ENCODE data around the gene TSACC.
A peak's percentile ranks its signal among the peaks of the same experiment; 100 is the strongest.

TSACC gene

DNA sequence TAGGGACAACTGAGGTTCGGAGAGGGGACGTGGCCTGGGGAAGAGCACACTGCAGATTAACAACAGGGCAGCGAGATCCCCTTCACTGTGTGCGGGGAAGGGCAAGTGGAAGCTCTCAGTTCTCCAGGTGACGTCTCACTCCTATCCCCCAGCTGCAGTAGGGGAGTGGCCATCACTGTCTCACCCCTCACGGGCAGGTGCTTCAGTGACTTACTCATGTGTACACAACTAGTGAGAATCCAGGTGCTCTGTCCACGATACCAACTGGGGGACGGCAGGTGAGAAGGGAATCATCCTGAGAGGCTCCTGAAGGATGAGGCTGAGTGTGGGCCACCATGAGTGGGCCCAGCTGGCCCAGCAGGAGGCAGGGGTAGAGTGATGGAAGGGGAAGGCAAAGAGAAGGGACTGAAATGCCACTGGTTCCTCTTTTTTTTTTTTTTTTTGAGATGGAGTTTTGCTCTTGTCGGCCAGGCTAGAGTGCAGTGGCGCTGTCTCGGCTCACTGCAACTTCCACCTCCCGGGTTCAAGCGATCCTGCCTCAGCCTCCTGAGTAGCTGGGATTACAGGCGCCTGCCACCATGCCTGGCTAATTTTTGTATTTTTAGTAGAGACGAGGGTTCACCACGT is 56.6 kb downstream of the TSACC start:
- H3K4me3 ChIP-seq (ENCODE audit: low read depth, low read length): no peak overlapping the region
- TF ChIP-seq, protein P1, sequence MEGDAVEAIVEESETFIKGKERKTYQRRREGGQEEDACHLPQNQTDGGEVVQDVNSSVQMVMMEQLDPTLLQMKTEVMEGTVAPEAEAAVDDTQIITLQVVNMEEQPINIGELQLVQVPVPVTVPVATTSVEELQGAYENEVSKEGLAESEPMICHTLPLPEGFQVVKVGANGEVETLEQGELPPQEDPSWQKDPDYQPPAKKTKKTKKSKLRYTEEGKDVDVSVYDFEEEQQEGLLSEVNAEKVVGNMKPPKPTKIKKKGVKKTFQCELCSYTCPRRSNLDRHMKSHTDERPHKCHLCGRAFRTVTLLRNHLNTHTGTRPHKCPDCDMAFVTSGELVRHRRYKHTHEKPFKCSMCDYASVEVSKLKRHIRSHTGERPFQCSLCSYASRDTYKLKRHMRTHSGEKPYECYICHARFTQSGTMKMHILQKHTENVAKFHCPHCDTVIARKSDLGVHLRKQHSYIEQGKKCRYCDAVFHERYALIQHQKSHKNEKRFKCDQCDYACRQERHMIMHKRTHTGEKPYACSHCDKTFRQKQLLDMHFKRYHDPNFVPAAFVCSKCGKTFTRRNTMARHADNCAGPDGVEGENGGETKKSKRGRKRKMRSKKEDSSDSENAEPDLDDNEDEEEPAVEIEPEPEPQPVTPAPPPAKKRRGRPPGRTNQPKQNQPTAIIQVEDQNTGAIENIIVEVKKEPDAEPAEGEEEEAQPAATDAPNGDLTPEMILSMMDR (IDR thresholded peaks at IDR 0.05; ENCODE audit: low read depth, low read length): peak; percentile 16
- TF ChIP-seq MYC (IDR thresholded peaks at IDR 0.05; ENCODE audit: low read depth, low read length): no peak
- DNase-seq (ENCODE audit: low read depth): peak; percentile 55
